Measurements from ENCODE around the gene PMCH.
A peak's percentile ranks its signal among the peaks of the same experiment; 100 is the strongest.

The PMCH gene

GRCh38 chr12:102201436-102202061 lies 3.9 kb upstream of the PMCH start:
- Histone ChIP-seq H3K4me1 (no peaks in the 10 kb centered on the region), H3K36me3 (peaks cover 4 to 44% (median 14%) of the 10 kb centered on the region in 11 experiments; a peak in 17 of 22 replicates), H3K9me3 (replicated peaks in 1 of 11) (peaks cover 0 to 7% (median 0%) of the 10 kb centered on the region in 11 experiments; a peak in 1 of 22 replicates), H3K9ac (no peak overlapping the region), H4K20me1 (no peaks in the 10 kb centered on the region), H3K27me3 (no peaks in the 10 kb centered on the region), H3K27ac (no peak overlapping the region), H3K4me2 (no peak overlapping the region), H3K4me3 (no peak overlapping the region)
- no peak for TF ChIP-seq Cebpa-rat (IDR thresholded peaks at IDR 0.05)

DNA sequence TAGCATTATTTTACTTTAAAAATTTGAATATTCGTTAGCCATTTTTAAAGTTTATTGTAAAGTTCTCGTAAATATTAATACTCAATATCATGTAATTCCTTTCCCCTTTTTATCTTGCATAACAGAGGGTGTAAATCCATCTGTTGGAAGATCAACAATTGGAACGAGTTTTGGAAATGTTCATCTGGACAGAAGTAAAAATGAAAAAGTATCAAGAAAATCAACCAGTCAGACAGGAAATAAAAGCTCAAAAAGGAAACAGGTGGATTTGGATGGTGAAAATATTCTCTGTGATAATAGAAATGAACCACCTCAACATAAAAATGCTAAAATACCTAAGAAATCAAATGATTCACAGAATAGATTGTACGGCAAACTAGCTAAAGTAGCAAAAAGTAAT lies 1.8 kb downstream of the PMCH start:
- Histone ChIP-seq H3K4me1 (no peaks in the 10 kb centered on the region), H3K9me3 (replicated peaks in 1 of 11) (no peaks in the 10 kb centered on the region), H3K4me2 (no peak overlapping the region), H3K27me3 (no peaks in the 10 kb centered on the region), H4K20me1 (no peaks in the 10 kb centered on the region), H3K4me3 (no peak overlapping the region), H3K27ac (no peak overlapping the region), H3K36me3 (peaks cover 0 to 18% (median 6%) of the 10 kb centered on the region in 11 experiments; a peak in 9 of 22 replicates), H3K9ac (no peak overlapping the region)
- TF ChIP-seq Cebpa-rat (IDR thresholded peaks at IDR 0.05), result no peak

DNA sequence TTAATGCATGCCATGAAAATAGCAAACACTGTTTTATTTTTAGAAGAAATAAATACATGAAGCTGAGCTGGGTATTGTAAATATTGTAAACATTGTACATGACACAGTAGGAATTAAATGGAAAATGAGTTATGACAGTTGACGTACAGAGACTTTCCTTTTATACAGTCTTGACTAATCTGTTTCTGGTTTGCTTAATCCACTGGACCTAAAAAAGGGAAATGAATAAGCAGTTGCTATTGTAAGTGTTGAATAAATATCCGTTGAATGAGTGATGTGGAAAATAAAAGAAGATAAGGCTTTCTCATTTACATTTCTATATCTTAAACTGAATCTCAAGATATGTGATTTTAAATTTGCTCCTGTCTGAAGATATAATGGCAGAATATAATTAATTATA lies 15.0 kb downstream of the PMCH start:
- no peak overlapping the region for H3K4me3 ChIP-seq
- peak overlapping the region in 5 of 11 experiments; percentile 14 to 62 (median 43); a peak in 7 of 22 replicates for H3K27ac ChIP-seq
- H3K9ac ChIP-seq, result no peak overlapping the region
- no peaks in the 10 kb centered on the region for H3K27me3 ChIP-seq
- TF ChIP-seq Cebpa-rat (IDR thresholded peaks at IDR 0.05), result no peak
- H3K36me3 ChIP-seq, result peaks cover 0 to 48% (median 15%) of the 10 kb centered on the region in 11 experiments; a peak in 14 of 22 replicates
- no peaks in the 10 kb centered on the region for H4K20me1 ChIP-seq
- H3K9me3 ChIP-seq (replicated peaks in 1 of 11), result no peaks in the 10 kb centered on the region
- H3K4me2 ChIP-seq, result peak overlapping the region in 6 of 11 experiments; percentile 19 to 60 (median 37); a peak in 10 of 22 replicates
- H3K4me1 ChIP-seq, result peaks cover 0 to 16% (median 6%) of the 10 kb centered on the region in 10 experiments; a peak in 9 of 20 replicates

GRCh38 chr12:102174761-102175160 lies 22.9 kb downstream of the PMCH start:
- no peaks in the 10 kb centered on the region for H3K9me3 ChIP-seq (replicated peaks in 1 of 11)
- H3K4me2 ChIP-seq, result no peak overlapping the region
- TF ChIP-seq Cebpa-rat (IDR thresholded peaks at IDR 0.05), result no peak
- H3K4me1 ChIP-seq, result no peaks in the 10 kb centered on the region
- H4K20me1 ChIP-seq, result no peaks in the 10 kb centered on the region
- H3K27me3 ChIP-seq, result no peaks in the 10 kb centered on the region
- H3K4me3 ChIP-seq, result no peak overlapping the region
- no peak overlapping the region for H3K27ac ChIP-seq
- peaks cover 0 to 73% (median 32%) of the 10 kb centered on the region in 11 experiments; a peak in 14 of 22 replicates for H3K36me3 ChIP-seq
- H3K9ac ChIP-seq, result no peak overlapping the region

DNA sequence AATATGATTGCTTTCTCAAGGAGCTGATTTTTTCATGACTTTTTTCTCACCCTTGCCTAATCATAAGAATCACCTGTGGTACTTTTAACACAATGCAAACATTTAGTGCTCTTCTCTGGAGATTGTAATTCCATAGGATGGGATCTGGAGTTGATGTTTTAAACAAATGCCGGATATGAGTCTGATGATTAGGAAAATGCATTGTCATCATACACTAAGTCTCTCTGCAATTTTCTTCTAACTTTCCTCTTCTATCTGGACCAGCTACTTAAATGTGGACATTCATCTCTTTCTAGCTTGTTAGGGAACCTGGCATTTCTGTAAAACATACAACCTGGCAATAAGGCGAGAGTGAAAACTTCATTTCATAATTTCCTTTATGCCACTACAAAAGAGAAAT lies 23.5 kb downstream of the PMCH start:
- no peak overlapping the region for H3K4me3 ChIP-seq
- H3K27me3 ChIP-seq, result no peaks in the 10 kb centered on the region
- no peak for TF ChIP-seq Cebpa-rat (IDR thresholded peaks at IDR 0.05)
- no peak overlapping the region for H3K27ac ChIP-seq
- H3K4me2 ChIP-seq, result no peak overlapping the region
- no peaks in the 10 kb centered on the region for H3K4me1 ChIP-seq
- no peaks in the 10 kb centered on the region for H4K20me1 ChIP-seq
- H3K9me3 ChIP-seq (replicated peaks in 1 of 11), result no peaks in the 10 kb centered on the region
- peaks cover 0 to 73% (median 29%) of the 10 kb centered on the region in 11 experiments; a peak in 14 of 22 replicates for H3K36me3 ChIP-seq
- H3K9ac ChIP-seq, result no peak overlapping the region

DNA sequence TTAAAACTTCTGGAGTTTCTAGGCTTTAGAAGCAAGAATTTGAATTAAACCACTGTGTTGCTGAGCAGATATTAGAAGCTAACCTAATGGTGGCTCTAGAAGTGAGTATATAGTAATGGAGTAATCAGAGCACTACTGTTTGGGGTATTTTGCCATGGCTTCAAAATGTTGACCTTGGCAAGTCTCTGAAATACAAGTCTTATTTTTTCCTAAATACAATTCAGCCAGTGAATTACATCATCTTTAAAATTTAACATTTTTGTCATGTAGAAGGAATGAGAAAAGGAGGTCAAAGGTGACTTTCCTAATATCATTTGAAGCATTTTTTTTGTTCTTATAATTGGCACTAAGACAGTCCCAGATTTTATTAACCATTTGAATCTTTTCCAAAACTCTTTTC lies 25.2 kb downstream of the PMCH start:
- no peak overlapping the region for H3K9ac ChIP-seq
- H3K36me3 ChIP-seq, result peaks cover 0 to 72% (median 28%) of the 10 kb centered on the region in 11 experiments; a peak in 14 of 22 replicates
- H3K27ac ChIP-seq, result no peak overlapping the region
- H4K20me1 ChIP-seq, result no peaks in the 10 kb centered on the region
- H3K27me3 ChIP-seq, result no peaks in the 10 kb centered on the region
- H3K4me1 ChIP-seq, result peaks cover 0 to 16% (median 0%) of the 10 kb centered on the region in 10 experiments; a peak in 4 of 20 replicates
- no peak overlapping the region for H3K4me3 ChIP-seq
- H3K9me3 ChIP-seq (replicated peaks in 1 of 11), result no peaks in the 10 kb centered on the region
- no peak overlapping the region for H3K4me2 ChIP-seq
- TF ChIP-seq Cebpa-rat (IDR thresholded peaks at IDR 0.05), result no peak

GRCh38 chr12:102171951-102172350 lies 25.7 kb downstream of the PMCH start:
- H3K9ac ChIP-seq, result no peak overlapping the region
- TF ChIP-seq Cebpa-rat (IDR thresholded peaks at IDR 0.05), result no peak
- no peaks in the 10 kb centered on the region for H3K9me3 ChIP-seq (replicated peaks in 1 of 11)
- peaks cover 0 to 16% (median 0%) of the 10 kb centered on the region in 10 experiments; a peak in 4 of 20 replicates for H3K4me1 ChIP-seq
- no peak overlapping the region for H3K4me2 ChIP-seq
- peaks cover 0 to 77% (median 23%) of the 10 kb centered on the region in 11 experiments; a peak in 15 of 22 replicates for H3K36me3 ChIP-seq
- H4K20me1 ChIP-seq, result no peaks in the 10 kb centered on the region
- H3K27me3 ChIP-seq, result no peaks in the 10 kb centered on the region
- no peak overlapping the region for H3K4me3 ChIP-seq
- H3K27ac ChIP-seq, result no peak overlapping the region

- Histone ChIP-seq H3K4me3 (no peak overlapping the region), H3K4me2 (no peak overlapping the region), H3K27me3 (no peaks in the 10 kb centered on the region), H3K27ac (no peak overlapping the region), H3K36me3 (peaks cover 0 to 95% (median 28%) of the 10 kb centered on the region in 11 experiments; a peak in 16 of 22 replicates), H3K4me1 (peaks cover 0 to 16% (median 0%) of the 10 kb centered on the region in 10 experiments; a peak in 4 of 20 replicates), H4K20me1 (no peaks in the 10 kb centered on the region), H3K9ac (no peak overlapping the region), H3K9me3 (replicated peaks in 1 of 11) (no peaks in the 10 kb centered on the region)
- no peak for TF ChIP-seq Cebpa-rat (IDR thresholded peaks at IDR 0.05)
Observed at GRCh38 chr12:102169922-102170621, 27.6 kb downstream of the PMCH start.

DNA sequence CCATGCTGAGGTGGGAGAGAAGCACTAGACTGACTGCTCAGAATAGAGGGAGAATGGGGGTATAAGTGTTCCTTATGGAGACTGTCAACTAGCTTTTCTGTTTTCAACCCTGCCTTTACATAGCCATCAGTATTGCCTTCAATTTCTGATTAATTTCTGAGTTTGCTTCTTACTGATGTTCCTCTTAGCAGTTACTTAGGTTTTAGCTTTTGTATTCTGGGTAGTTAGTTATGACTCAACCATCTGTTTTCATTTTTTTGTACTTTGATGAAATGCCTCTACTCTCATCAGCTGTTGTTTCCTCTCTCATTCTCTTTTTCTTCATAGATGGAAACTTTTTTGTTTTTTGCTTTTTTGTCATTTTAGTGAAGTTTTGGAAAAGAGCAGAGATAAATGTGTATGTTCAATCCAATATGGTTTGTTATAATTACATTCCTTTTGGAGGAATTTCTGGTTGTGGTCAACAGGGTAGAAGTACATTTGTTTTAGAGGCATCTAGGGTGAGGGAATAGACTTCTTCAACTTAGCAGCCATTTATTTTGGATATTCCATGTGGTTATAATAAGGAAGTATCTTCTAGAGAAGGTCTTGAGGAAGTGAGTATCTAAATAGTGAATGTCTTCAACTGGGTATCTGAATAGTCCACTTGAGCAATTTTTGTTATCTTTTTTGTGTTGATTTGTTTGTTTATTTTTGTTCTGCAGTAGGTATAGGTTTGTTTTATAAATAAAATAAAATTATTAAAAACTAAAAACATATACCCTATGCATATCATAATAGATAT lies 29.6 kb downstream of the PMCH start:
- H3K9ac ChIP-seq, result no peak overlapping the region
- peaks cover 0 to 94% (median 25%) of the 10 kb centered on the region in 11 experiments; a peak in 16 of 22 replicates for H3K36me3 ChIP-seq
- no peaks in the 10 kb centered on the region for H4K20me1 ChIP-seq

More for the DNA sequence above, 29.6 kb downstream of the PMCH start:
- H3K27me3 ChIP-seq, result no peaks in the 10 kb centered on the region
- H3K4me2 ChIP-seq, result peak overlapping the region in 2 of 11 experiments; percentile 43 to 70; a peak in 4 of 22 replicates
- H3K4me3 ChIP-seq, result no peak overlapping the region
- no peak overlapping the region for H3K27ac ChIP-seq
- peaks cover 0 to 16% (median 0%) of the 10 kb centered on the region in 10 experiments; a peak in 4 of 20 replicates for H3K4me1 ChIP-seq
- no peaks in the 10 kb centered on the region for H3K9me3 ChIP-seq (replicated peaks in 1 of 11)
- no peak for TF ChIP-seq Cebpa-rat (IDR thresholded peaks at IDR 0.05)

Data from BLaER1 treated with 17β-estradiol and CSF1 and Interleukin-3, amounts not matched to agents 10 nM and 100 nM (cell line).